GM19099 (cell line): Measurements from ENCODE around the gene TRAPPC2L.

ENCODE experiments used
- POLR2A ChIP-seq: IDR thresholded peaks from 3 replicates; pipeline ENCODE4 v1.6.1; 2011; ENCODE audit warnings: low read depth; ENCODE audit not compliant: insufficient read length; ENCODE audit errors: extremely low read depth

TRAPPC2L gene

DNA sequence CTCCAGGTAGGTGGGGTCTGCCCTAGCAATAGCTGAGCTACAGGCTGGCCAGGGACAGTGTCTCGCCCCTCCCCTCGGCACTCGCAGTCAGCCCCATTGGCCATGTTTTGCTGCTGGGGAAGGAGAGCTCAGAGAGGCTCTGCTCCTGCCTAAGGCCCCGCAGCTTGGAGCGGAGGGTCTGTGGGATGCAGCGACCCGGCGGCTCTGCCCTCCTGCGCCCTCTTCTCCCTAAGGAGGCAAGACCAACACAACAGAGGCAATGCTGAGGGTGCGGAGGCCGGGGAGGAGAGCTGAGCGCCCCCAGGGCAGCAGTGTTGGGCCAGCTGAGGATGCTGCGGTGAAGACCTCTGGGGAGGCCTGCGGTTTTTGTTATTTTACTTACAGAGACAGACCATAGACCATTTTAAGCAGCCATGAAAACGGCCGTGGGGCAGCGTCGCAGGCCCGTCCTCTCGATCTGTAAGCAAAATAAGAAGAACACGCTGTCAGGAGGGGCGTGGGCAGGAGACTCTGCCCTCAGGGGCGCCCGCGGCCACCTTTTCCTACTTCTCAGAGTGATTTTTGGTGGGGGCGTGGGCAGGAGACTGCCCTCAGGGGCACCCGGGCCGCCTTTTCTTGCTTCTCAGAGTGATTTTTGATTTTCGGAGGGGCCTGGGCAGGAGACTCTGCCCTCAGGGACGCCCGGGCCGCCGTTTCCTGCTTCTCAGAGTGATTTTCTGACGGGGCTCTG lies 40.9 kb downstream of the TRAPPC2L start:
- TF ChIP-seq POLR2A, result no peak

DNA sequence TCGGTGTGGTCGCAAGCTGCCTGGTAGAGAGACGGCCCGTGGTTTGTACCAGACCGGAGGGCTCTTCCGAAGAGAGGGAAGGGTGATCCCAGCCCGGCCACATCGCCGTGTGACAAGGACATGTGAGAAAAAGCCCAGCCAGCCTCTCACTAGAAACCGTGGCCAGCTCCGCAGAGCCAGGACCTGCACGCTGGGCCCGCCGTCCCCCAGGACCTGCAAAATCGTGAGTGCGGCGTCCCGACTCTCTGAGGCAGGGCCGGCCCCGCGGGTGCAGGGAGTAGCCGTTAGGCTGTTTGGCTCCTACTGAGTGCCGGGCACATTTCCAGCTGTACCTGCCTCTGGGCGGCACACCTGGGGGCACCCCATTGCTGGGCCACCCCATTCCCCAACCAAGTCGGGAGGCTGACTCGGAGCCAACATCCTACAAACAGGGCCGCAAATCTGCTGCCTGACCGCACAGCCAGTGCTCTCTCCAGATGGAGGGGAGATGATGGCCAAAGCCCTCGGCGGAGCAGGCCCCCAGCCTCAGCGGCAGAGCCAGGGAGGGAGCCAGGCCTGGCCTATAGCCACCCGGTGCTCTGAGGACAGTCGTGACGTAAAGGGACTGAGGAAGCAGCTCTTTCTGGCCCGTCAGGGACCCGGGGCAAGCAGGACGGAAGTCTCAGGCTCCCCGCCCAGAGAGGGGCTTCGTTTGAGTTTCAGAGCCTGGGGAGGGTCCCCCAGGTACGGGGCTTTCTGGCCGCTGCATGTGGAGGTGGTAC lies 43.2 kb downstream of the TRAPPC2L start:
- no peak for TF ChIP-seq POLR2A

DNA sequence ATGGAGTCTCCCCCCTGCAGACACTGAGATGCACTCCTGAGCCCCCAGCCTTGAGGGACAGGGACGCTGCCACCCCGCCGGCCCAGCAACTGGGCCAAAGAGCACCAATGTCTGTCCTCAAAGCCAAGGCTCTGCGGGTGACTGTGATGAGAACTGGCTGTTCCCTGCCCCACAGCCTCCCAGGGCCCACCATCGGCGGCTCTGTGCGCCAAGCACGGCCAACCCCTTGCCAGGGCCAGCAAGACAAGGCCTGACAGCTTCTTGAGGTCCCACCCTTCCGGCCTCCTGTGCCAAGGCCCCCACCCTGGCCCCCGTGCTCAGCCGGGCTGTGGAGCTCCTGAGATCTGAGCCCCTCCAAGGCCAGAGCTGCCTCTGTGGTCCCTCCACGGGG lies 43.7 kb downstream of the TRAPPC2L start:
- no peak for TF ChIP-seq POLR2A

DNA sequence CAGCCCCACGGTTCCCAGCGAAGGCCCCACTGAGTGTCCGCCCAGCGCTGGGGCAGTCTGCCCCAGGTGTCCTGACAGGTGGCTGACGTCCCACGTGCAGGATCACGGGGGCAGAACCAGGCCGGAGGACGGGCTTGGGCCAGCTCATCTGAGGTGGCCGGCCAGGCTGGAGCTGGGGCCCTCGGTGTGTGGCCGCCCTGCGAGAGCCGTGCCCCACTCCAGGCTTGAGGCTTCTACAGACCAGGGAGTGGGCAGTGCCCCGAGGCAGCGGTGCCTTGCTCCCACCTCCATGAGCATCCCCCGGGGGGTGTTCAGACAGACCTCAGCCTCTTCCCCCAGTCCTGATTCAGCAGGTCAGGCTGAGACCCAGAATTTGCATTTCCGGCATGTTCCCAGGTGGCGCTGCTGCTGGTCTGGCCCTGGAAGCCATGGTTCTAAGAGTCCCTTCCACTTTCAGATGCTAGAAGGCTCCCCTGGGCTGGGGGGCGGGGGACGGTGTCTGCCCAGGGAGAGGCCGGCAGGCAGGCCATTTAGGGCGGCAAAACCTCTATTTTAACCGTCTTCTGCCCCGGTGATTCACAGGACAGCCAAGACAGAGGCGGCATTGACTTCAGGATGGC lies 44.9 kb downstream of the TRAPPC2L start:
- no peak for TF ChIP-seq POLR2A

DNA sequence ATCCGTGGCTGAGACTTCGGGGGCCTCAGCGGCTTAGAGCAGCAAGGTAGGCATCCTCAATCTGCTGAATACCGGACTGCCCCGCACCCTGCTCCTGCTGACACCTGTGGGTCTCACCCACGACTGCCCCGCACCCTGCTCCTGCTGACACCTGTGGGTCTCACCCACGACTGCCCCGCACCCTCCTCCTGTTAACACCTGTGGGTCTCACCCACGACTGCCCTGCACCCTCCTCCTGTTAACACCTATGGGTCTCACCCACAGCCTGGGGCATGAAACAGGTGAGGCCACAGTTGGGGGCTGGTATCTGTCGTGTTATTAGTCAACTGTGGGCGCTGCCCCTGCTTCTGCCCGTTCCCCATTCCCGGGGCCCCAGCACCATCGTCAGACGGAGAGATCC lies 45.8 kb downstream of the TRAPPC2L start:
- no peak for TF ChIP-seq POLR2A

DNA sequence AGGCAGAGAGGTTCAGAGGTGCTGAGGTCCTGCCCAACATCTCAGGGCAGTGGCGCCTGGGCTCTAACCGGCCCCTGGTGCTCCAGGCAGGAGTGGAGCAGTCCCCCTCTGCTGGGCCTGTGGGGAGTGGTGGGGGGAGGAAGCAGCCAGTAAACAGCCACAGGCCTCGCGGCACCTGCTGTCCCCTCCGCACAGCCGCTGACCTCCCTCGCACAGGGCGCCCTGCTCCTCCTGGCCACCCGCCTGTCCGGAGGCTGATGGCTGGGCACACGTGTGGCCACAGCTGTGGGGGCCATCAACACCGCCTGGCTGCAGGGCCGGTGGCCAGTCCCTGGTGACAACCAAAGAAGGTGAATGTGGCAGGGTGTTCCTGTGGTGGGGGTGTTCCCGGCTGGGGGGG lies 46.3 kb downstream of the TRAPPC2L start:
- no peak for TF ChIP-seq POLR2A

DNA sequence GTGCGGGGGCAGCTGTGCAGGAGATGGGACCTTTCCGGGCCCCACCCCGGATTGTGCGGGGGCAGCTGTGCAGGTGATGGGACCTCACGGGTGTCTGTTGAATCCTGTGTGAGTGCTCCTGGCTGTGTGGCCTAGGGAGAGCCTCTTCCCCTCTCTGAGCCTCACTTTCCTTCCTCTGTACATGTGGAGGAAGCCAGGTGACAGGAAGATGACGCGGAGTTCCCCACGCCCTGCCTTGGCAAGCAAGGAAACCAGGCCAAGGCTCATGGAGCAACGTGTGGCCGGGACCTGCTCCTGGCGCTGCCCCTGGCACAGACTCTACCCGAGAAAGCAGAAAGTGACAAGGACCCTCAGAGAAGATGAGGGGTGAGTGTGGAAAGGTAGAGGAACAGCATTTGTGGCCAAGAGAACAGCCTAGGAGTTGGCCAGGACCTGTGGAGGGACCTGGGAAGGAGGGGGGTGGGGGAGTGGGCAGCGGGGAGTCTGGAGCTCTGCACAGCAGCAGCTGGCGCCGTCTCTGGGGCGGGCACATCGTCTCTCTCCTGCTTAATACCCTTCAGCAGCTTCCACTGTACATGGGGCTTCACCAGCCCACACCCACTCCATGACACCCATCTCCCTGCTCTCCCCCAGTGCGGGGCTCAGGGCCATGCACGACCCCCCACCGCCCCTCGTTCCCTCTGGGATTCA lies 47.9 kb downstream of the TRAPPC2L start:
- TF ChIP-seq POLR2A, result no peak

DNA sequence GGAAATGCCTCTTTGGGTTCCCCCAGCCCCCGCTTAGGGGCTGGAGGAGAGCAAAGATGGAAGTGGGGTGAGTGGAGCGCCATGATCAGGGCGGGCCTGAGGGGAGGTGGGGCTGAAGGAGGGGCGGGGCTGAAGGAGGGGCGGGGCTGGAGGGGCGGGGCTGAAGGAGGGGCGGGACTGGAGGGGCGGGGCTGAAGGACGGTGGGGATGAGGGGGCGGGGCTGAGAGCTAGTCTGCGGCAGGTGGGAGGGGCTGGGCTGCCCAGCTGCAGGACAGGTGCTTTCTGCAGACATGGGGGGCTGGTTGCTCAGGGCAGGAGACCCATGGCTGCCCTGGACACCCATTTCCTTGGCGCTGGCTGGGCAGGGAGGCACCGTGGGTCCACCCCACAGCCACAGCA lies 48.6 kb downstream of the TRAPPC2L start:
- no peak for TF ChIP-seq POLR2A

DNA sequence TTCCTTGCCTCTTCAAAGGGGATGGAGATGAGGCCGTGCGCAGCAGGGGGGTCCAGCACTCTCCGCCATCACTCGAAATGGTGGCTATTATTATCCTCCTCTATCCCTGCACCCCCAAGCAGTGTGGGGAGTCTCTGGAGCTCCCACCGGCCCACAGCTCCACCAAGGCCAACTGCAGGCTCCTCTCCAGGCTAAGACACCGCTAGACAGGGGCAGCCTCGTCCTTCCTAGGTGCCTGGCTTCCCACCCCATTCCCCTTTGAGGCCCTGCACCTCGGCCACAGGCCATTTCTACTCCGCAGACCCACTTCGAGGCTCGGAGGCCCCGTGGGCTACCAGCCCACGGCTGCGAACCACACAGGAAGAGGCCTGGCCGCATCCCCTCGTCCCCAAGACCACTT lies 49.1 kb downstream of the TRAPPC2L start:
- no peak for TF ChIP-seq POLR2A

DNA sequence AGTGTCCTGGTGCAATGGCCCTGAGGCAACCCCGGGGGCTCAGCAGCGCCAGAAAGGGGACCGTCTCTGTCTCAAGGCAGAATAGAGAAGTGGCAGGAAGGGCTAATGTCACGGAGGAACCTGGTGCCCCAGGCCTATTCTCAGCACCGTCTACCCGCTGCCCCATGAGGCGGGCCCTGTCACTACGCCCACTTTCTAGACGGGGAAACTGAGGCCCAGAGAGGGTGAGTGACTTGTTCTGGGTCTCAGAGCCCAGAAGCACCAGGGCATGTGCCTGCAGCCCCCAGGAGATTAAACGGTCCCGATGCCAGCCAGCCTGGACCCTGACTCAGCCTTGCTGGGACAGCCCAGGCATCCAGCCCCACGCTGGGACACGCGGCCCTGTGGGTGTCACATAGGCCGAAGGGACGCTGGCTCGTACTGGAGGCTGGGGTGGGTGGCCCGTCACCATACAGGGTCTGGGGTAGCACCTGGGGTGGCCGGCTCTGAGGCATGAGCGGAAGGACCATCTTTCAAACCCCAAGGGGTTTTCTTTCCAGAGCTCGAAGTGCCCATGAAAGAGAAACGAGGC lies 49.7 kb downstream of the TRAPPC2L start:
- TF ChIP-seq POLR2A, result no peak

DNA sequence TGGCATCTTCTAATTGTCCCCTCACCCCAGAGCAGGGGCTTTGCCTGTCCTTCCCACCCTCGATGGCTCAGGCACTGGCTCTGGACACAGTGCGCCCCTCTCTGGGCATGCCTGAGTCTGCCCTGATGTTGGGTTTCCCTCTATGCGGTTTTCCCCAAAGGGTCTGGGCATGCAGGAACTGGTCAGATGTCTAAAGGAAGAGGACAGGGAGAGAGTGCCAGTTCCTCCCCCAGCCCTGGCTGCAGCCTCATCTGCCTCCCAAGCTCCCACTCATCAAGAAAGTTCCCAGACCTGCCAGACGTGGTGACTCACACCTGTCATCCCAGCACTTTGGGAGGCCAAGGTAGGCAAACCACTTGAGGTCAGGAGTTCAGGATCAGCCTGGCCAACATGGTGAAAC lies 50.8 kb downstream of the TRAPPC2L start:
- no peak for TF ChIP-seq POLR2A

DNA sequence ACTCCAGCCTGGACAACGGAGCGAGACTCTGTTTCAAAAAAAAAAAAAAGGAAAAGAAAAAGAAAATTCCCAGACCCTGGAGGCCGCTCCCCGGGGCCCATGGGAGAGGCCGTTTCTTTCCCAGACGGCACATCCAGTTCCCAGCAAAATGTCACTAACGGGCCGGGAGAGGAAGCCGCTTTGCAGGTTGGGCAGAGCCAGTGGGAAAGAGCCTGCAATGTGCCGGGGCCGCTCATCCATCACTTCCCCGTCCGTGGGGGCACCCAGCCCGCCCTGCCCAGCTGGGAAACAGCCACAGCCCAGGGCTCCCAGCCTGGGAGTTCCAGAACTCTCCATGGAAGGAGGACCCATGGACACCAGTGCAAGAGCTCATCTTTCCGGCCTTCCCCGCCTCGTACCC lies 51.4 kb downstream of the TRAPPC2L start:
- no peak for TF ChIP-seq POLR2A

DNA sequence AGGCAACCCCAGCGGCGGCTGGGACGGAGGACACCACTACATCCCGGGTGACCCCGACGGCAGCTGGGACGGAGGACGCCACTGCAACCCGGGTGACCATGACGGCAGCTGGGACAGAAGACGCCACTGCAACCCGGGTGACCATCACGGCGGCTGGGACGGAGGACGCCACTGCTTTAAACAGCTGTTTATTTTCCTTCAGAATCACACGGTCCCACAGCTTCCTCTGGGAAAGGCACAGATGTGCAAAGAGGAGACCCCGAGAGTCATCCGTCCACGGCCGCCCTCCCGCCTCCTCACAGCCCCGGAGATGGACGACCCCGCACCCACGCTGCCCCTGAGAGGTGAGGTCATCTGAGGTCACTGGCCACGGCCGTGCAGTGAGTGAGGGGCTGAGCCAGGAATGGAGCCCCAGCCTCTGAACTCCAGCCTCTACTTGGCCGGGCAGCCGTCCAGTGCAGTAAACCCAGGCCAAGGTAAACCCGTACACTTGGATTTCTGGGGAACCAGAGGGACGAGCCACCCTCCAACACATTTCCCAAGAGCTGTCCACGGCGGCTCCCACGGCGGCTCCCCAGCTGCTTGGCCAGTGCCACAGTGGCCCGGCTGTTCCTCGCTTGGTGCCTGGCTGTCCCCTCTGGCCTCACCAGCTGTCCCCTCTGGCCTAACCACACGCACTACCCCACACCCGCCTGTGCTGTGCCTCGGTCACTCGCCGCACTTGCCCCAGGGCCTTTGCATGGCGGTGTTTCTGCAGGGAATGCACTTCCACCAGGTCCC lies 52.7 kb downstream of the TRAPPC2L start:
- no peak for TF ChIP-seq POLR2A
